ENCODE data around the gene FLNA.
"Not testable (repeated sequence)": the region's sequence is repeated elsewhere in the genome, so short reads cannot be mapped to it uniquely, and the experiment has no call there.

Gene FLNA

DNA sequence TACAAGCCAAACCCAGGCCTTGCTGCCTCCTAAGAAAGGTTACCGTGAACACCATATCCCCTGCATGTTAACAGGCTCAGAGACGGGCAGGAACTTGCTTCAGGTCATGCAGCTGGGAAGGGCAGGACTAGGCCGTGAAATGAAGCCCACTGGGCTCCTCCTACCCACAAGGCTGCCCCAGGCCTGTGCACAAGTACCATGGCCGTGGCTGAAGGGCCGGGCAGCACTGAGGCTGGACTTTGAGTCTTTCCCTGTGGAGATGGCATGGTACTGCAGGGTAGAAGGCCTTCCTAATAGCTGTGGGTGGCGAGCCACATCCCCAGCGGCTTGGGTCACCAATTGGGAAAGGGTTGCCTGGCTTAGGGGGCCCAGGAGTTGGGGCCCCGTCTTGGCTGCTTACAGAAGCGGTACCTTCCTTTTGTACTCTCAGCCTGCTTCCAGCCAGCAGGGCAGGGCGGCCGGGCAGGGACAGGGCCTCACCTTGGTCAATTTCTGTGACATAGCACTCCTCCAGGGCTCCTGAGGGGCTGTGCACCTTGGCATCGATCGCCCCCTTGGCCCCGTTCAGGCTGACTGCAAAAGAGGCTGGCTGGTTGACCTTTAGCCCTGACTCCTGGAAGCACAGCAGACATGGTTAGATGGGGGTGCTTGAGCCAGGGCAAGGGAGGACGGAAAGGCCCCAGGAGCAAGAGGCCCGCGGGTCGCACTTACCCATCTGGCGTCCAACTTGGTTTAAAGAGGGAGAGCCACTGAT, 23.8 kb downstream of the FLNA start:
- Histone ChIP-seq H3K27ac (ENCODE audit: low read depth, low read length) (no peak overlapping the region), H3K79me2 (ENCODE audit: control insufficient read depth, insufficient read depth, low read length, unreplicated experiment) (no peaks in the 10 kb centered on the region), H3K4me1 (ENCODE audit: control insufficient read depth, insufficient read depth, low read length, unreplicated experiment) (peaks cover 6% of the 10 kb centered on the region), H3K27me3 (ENCODE audit: insufficient read depth, low read length) (no peaks in the 10 kb centered on the region), H3K4me3 (ENCODE audit: low read depth, low read length) (no peak overlapping the region), H2AFZ (ENCODE audit: low read length, unreplicated experiment) (no peak overlapping the region), H3K36me3 (ENCODE audit: insufficient read depth, low read length) (no peaks in the 10 kb centered on the region)

DNA sequence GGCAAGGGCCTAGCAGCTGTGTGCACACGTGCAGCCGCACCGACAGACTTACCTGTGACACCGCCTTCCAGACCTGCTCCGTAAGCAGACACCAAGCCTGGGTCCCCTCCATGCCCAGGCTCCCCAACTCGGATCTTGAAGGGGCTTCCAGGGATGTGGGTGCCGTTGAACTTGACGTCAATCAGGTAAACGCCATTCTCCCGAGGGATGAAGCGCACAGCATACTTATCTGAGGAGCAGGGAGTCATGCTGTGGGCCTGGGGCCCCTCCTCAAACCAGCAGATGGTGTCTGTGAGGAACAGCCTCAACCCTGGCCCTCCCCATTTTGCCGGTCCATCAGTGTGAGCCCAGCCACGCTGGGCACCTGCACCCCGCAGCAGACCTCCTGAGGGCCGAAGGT, 24.5 kb downstream of the FLNA start:
- no peaks in the 10 kb centered on the region for H3K36me3 ChIP-seq (ENCODE audit: insufficient read depth, low read length)
- H2AFZ ChIP-seq (ENCODE audit: low read length, unreplicated experiment), result no peak overlapping the region
- peaks cover 6% of the 10 kb centered on the region for H3K4me1 ChIP-seq (ENCODE audit: control insufficient read depth, insufficient read depth, low read length, unreplicated experiment)
- H3K4me3 ChIP-seq (ENCODE audit: low read depth, low read length), result no peak overlapping the region
- no peaks in the 10 kb centered on the region for H3K27me3 ChIP-seq (ENCODE audit: insufficient read depth, low read length)
- no peak overlapping the region for H3K27ac ChIP-seq (ENCODE audit: low read depth, low read length)
- H3K79me2 ChIP-seq (ENCODE audit: control insufficient read depth, insufficient read depth, low read length, unreplicated experiment), result no peaks in the 10 kb centered on the region

DNA sequence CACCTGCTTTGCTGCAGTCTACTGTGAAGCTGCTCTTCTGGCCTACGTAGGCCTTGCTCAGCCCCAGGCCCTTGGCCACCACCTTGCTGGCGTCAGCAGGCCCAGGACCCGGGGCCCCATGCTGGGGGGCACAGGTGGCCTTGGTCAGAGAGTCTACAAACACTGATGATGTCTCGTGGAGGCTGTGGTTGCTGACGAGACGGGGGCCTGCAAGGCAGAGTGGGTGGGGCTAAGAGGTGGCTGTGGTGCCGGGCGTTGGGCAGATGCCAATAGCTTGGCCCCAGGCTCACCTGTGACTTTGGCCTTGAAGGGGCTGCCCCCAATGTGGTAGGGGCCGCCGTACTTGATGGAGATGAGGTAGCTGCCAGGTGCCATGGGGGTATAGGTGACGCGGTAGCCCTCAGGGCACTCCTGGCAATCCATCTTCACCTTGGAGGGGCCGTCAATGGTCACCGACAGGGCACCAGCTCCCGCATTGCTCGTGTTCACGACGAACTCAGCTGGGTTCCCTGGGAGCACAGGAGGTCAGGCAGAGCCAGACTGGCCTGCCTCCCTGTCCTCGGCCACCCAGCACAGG, 25.0 kb downstream of the FLNA start:
- Histone ChIP-seq H3K79me2 (ENCODE audit: control insufficient read depth, insufficient read depth, low read length, unreplicated experiment) (no peaks in the 10 kb centered on the region), H3K4me1 (ENCODE audit: control insufficient read depth, insufficient read depth, low read length, unreplicated experiment) (peaks cover 6% of the 10 kb centered on the region), H3K27ac (ENCODE audit: low read depth, low read length) (no peak overlapping the region), H3K36me3 (ENCODE audit: insufficient read depth, low read length) (no peaks in the 10 kb centered on the region), H2AFZ (ENCODE audit: low read length, unreplicated experiment) (no peak overlapping the region), H3K27me3 (ENCODE audit: insufficient read depth, low read length) (no peaks in the 10 kb centered on the region), H3K4me3 (ENCODE audit: low read depth, low read length) (no peak overlapping the region)

DNA sequence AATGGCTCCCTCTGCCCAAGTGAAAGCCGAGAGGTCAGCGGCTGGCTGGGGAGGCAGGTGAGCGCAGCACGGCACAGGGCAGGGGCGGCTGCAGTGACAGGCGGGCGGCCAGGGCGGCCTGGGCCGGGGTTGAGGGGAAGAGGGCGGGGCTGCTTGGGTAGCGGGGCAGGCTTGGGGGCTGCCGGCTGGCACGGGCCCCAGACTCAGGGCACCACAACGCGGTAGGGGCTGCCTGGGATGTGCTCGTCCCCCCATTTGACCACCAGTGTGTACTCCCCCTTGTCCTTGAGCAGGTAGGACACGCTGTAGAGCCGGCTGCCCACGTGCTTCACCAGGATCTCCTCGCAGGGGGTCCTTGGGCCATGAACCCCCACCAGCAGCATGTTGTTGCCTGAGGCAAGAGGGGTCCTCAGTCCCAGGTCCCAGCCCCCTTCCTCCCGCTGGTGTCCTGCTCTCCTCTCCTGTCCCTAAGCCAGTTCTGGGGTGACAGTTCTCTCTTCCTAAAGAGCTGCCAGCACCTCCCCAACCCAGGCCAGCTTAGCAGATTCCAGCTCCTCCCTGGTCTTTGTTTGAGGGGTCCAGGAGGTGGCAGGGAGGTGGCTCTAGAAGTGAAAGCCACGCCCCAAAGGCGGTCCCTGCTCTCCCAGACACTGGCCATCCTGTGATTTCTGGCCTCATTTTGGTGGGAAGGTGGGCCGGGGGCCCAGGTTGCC, 25.6 kb downstream of the FLNA start:
- H3K27me3 ChIP-seq (ENCODE audit: insufficient read depth, low read length), result no peaks in the 10 kb centered on the region
- H3K27ac ChIP-seq (ENCODE audit: low read depth, low read length), result no peak overlapping the region
- H2AFZ ChIP-seq (ENCODE audit: low read length, unreplicated experiment), result no peak overlapping the region
- H3K4me1 ChIP-seq (ENCODE audit: control insufficient read depth, insufficient read depth, low read length, unreplicated experiment), result peaks cover 6% of the 10 kb centered on the region
- H3K79me2 ChIP-seq (ENCODE audit: control insufficient read depth, insufficient read depth, low read length, unreplicated experiment), result no peaks in the 10 kb centered on the region
- H3K4me3 ChIP-seq (ENCODE audit: low read depth, low read length), result no peak overlapping the region
- no peaks in the 10 kb centered on the region for H3K36me3 ChIP-seq (ENCODE audit: insufficient read depth, low read length)

DNA sequence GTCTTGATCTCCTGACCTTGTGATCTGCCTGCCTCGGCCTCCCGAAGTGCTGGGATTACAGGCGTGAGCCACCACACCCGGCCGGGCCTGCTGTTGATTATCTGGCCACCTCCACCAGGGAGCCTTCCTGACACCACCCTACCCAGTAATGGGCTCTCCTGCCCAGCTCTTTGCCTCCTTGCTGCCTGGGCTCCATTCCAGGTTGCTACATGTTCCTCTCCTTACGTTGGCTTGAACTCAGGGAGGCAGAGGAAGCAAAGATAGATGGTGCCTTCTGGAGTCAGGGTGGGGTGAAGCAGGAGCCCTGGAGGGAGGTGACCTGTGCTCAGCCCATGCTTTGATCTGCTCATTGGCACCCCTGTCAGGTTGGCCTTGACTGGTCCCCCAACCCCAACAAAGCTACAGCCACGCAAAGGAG, 26.3 kb downstream of the FLNA start:
- H3K36me3 ChIP-seq (ENCODE audit: insufficient read depth, low read length), result no peaks in the 10 kb centered on the region
- no peaks in the 10 kb centered on the region for H3K27me3 ChIP-seq (ENCODE audit: insufficient read depth, low read length)
- H3K27ac ChIP-seq (ENCODE audit: low read depth, low read length), result no peak overlapping the region
- H3K4me3 ChIP-seq (ENCODE audit: low read depth, low read length), result no peak overlapping the region
- no peaks in the 10 kb centered on the region for H3K79me2 ChIP-seq (ENCODE audit: control insufficient read depth, insufficient read depth, low read length, unreplicated experiment)
- peaks cover 6% of the 10 kb centered on the region for H3K4me1 ChIP-seq (ENCODE audit: control insufficient read depth, insufficient read depth, low read length, unreplicated experiment)
- H2AFZ ChIP-seq (ENCODE audit: low read length, unreplicated experiment), result no peak overlapping the region

DNA sequence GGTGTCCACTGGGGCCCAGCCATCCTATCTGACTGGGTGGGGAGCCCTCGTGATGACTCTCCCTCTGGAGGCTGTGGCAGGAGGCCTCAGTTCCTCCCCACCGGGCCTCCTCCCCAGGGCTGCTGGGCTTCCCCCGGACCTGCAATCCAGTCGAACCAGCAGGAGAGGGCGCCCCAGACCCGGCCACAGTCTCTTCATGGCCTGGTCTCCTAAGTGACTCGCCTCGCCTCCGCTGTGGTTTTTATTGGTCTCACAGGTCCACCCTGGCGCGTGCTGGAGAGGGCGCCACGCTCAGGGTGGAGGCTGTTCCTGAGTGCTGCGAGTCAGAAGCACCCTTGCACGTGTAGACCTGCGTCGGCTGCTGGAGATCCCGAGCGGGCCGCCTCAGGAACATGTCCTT, 30.8 kb downstream of the FLNA start:
- not testable (repeated sequence) for H3K27ac ChIP-seq (ENCODE audit: low read depth, low read length); H3K4me1 ChIP-seq (ENCODE audit: control insufficient read depth, insufficient read depth, low read length, unreplicated experiment); H3K36me3 ChIP-seq (ENCODE audit: insufficient read depth, low read length)

DNA sequence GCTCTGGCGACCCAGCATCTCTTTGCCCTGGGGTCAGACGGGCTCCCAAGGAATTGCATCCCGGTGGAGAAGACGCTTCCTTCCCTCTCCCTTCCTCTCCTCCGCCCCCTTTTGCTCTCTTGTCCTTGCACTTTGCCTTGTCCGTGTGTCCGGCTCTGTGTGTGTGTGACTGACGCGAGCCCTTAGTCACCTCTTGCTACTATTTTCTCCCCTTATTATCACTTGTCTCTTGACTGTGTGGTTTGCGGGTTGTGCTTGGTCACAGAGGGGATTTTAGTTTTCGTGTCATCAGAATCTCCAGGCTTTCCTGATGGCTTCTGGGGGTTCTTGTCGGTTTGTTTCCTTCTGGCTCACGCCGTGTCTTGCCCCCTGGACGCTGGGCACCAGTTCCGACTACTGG, 31.4 kb downstream of the FLNA start:
- H3K4me3 ChIP-seq (ENCODE audit: low read depth, low read length); H3K36me3 ChIP-seq (ENCODE audit: insufficient read depth, low read length); H3K4me1 ChIP-seq (ENCODE audit: control insufficient read depth, insufficient read depth, low read length, unreplicated experiment); H3K27me3 ChIP-seq (ENCODE audit: insufficient read depth, low read length); H3K79me2 ChIP-seq (ENCODE audit: control insufficient read depth, insufficient read depth, low read length, unreplicated experiment); H2AFZ ChIP-seq (ENCODE audit: low read length, unreplicated experiment); H3K27ac ChIP-seq (ENCODE audit: low read depth, low read length): not testable (repeated sequence)

More for the DNA sequence above, 30.8 kb downstream of the FLNA start:
- not testable (repeated sequence) for H2AFZ ChIP-seq (ENCODE audit: low read length, unreplicated experiment); H3K79me2 ChIP-seq (ENCODE audit: control insufficient read depth, insufficient read depth, low read length, unreplicated experiment); H3K4me3 ChIP-seq (ENCODE audit: low read depth, low read length); H3K27me3 ChIP-seq (ENCODE audit: insufficient read depth, low read length)

DNA sequence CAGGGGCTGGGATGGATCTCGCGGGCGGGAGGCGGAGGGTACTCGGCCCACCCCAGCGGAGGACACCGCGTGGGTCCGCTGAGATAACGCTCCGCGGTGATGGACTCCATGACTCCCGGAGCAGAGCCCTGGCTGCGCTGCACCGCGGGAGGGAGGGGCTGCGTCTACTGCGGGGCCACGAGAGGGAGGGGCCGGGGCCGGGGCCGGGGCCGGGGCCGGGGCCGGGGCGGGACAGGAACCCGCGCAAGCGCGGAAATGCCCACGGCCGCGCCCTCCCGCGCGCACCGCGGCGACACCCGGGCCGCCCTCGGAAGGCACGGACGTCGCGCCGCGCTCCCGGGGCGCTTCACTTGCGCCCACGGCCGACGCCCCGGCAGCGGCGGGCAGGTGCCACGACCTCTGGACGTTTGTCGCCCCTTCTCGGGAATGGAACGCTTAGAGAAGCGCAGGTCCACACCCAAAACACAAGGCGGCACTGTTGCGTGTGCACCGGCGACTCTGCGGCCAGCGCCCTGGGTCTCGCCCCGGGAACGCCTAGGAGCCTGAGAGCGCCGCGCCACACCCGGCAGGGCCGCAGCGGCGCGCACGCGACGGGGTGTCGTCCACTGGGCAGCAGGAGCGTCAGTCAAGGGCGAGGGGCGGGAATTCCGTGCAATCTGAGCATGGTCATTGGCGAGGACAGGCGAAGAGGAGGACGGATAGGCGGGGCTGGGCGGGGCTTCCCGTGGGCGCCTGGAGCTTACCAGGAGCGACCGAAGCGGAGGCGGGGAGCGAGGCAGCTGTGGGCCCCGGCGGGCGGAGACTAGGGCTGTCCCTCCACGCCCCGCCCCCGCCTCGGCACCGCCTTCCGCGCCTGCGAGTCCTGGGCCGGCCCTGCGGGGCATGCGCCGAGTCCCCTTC, 32.8 kb downstream of the FLNA start:
- not testable (repeated sequence) for H3K27ac ChIP-seq (ENCODE audit: low read depth, low read length); H3K4me3 ChIP-seq (ENCODE audit: low read depth, low read length); H3K4me1 ChIP-seq (ENCODE audit: control insufficient read depth, insufficient read depth, low read length, unreplicated experiment); H2AFZ ChIP-seq (ENCODE audit: low read length, unreplicated experiment); H3K36me3 ChIP-seq (ENCODE audit: insufficient read depth, low read length); H3K79me2 ChIP-seq (ENCODE audit: control insufficient read depth, insufficient read depth, low read length, unreplicated experiment); H3K27me3 ChIP-seq (ENCODE audit: insufficient read depth, low read length)

DNA sequence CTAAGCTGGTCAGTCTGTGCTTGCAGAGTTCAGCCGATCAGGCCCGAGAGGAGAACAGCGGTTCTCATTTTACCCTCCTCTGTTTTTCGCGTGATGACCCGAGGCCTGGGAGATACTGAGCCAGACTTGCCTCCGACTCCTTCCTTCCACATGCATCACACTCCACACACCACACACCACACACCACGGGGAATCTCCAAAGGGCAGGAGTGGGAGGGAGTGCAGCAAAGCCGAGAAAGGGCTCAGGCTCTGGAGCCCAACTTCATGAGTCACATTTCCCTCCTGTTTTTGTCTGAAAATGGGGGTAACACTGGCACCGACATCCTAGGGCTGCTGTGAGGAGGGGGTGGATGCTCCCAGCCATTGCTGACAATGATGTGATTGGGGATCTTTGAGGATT, 39.9 kb downstream of the FLNA start:
- Histone ChIP-seq H3K79me2 (ENCODE audit: control insufficient read depth, insufficient read depth, low read length, unreplicated experiment) (no peaks in the 10 kb centered on the region), H3K36me3 (ENCODE audit: insufficient read depth, low read length) (no peaks in the 10 kb centered on the region), H3K27me3 (ENCODE audit: insufficient read depth, low read length) (no peaks in the 10 kb centered on the region), H3K4me1 (ENCODE audit: control insufficient read depth, insufficient read depth, low read length, unreplicated experiment) (no peaks in the 10 kb centered on the region), H2AFZ (ENCODE audit: low read length, unreplicated experiment) (no peak overlapping the region), H3K27ac (ENCODE audit: low read depth, low read length) (no peak overlapping the region), H3K4me3 (ENCODE audit: low read depth, low read length) (no peak overlapping the region)

DNA sequence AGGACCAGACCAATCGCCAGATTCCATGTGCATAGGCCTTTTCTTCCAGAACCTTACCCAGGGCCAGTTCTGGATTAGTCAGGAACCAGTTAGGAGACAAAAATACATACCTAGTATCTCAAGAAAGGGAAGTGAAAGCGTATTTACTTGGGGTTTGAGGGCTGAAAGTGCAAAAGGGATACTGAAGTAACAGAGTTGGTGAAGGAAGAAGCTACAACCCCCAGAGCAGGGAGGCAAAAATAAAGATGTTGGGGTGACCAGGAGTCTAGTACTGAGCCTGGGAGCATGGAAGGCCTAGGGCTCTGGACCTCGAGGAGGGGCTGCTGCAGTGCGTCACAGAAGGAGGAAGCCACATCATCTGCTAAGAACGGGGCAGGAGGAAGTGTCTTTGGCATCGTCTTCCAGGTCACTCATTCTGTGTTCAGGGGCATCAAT, 40.6 kb downstream of the FLNA start:
- Histone ChIP-seq H2AFZ (ENCODE audit: low read length, unreplicated experiment) (no peak overlapping the region), H3K4me3 (ENCODE audit: low read depth, low read length) (no peak overlapping the region), H3K27me3 (ENCODE audit: insufficient read depth, low read length) (no peaks in the 10 kb centered on the region), H3K36me3 (ENCODE audit: insufficient read depth, low read length) (no peaks in the 10 kb centered on the region), H3K27ac (ENCODE audit: low read depth, low read length) (no peak overlapping the region), H3K79me2 (ENCODE audit: control insufficient read depth, insufficient read depth, low read length, unreplicated experiment) (no peaks in the 10 kb centered on the region), H3K4me1 (ENCODE audit: control insufficient read depth, insufficient read depth, low read length, unreplicated experiment) (no peaks in the 10 kb centered on the region)
